ENCODE data around the gene CEP89.

DNA sequence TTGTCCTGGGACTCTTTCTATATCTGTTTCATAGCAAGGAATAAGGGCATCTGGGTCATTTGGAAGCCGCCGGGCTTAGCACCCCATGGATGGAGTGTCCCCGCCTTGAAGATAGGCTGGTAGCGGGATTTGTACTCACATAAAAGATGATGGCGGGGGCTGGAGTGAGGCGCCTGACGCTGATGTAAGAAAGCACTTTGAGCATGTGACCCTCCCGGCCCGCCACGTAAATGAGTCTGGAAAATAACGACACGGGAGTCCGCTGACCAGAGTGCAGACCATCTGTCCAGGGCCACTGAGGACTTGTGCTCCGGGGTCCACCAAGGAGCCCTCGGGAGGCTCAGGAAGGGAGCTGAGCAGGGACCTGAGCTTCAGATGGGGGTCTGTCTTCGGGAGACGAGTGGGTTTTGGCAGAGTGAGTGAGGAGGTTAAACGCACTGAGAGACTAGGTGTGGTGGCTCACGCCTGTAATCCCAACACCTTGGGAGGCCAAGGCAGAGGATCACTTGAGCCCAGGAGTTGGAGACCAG is 128.0 kb downstream of the CEP89 start:
- TF ChIP-seq, protein P1, sequence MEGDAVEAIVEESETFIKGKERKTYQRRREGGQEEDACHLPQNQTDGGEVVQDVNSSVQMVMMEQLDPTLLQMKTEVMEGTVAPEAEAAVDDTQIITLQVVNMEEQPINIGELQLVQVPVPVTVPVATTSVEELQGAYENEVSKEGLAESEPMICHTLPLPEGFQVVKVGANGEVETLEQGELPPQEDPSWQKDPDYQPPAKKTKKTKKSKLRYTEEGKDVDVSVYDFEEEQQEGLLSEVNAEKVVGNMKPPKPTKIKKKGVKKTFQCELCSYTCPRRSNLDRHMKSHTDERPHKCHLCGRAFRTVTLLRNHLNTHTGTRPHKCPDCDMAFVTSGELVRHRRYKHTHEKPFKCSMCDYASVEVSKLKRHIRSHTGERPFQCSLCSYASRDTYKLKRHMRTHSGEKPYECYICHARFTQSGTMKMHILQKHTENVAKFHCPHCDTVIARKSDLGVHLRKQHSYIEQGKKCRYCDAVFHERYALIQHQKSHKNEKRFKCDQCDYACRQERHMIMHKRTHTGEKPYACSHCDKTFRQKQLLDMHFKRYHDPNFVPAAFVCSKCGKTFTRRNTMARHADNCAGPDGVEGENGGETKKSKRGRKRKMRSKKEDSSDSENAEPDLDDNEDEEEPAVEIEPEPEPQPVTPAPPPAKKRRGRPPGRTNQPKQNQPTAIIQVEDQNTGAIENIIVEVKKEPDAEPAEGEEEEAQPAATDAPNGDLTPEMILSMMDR (IDR thresholded peaks at IDR 0.05): no peak
- no peak for TF ChIP-seq REST (IDR thresholded peaks at IDR 0.05; ENCODE audit: insufficient read depth in 1 of 2, low read depth in 2 of 2, low read length in 1 of 2)
